Activated CD4-positive, alpha-beta T cell treated with anti-CD3 and anti-CD28 coated beads for 36 hours (primary cell): Measurements from ENCODE around the gene LHX6. TPM values are rescaled to one million over a fixed set of nuclear protein-coding genes. Genes with fewer than 3 reads are reported as not detected.
A peak's percentile ranks its signal among the peaks of the same experiment; 100 is the strongest.

ENCODE experiments used
- ATAC-seq: fragments of 200-7000 bp; cut with Tn5 transposase; one replicate; pipeline ENCODE4 v1.10.0; 2021; ENCODE audit warnings: mild to moderate bottlenecking, moderate library complexity
- CTCF ChIA-PET: fragments of 350-600 bp; sonication (Branson Sonifier 250); formaldehyde crosslinking; loops from one replicate; lab custom pipeline; 2021; ENCODE audit warnings: antibody characterized with exemption; lab: Charles Lee
- POLR2A ChIA-PET: fragments of 350-600 bp; sonication (Branson Sonifier 250); formaldehyde crosslinking; loops from one replicate; lab custom pipeline; 2021; ENCODE audit warnings: antibody characterized with exemption, inconsistent platforms; lab: Charles Lee
- DNase-seq: peaks from one replicate; pipeline ENCODE4 v3.0.0-alpha.2; 2020
- H3K27ac Mint-ChIP-seq: one replicate; pipeline ENCODE4 v1.8.0; 2021; ENCODE audit warnings: mixed read lengths
- H3K27me3 Mint-ChIP-seq: one replicate; pipeline ENCODE4 v1.8.0; 2021; ENCODE audit warnings: mixed read lengths
- H3K36me3 Mint-ChIP-seq: one replicate; pipeline ENCODE4 v1.8.0; 2021; ENCODE audit warnings: low read depth, mixed read lengths
- H3K4me1 Mint-ChIP-seq: one replicate; pipeline ENCODE4 v1.8.0; 2021; ENCODE audit warnings: mixed read lengths
- H3K4me3 Mint-ChIP-seq: one replicate; pipeline ENCODE4 v1.8.0; 2021; ENCODE audit warnings: mild to moderate bottlenecking, moderate library complexity, mixed read lengths
- H3K9me3 Mint-ChIP-seq: one replicate; pipeline ENCODE4 v1.8.0; 2021; ENCODE audit warnings: low read depth, mixed read lengths
- intact Hi-C, 2 experiments: fragments of 100-400 bp; cut with DNase I in 1 of 2; cut with micrococcal nuclease in 1 of 2; formaldehyde crosslinking; loops; one replicate each; pipeline versions ENCODE4 v1.14.2 to v1.15.1; 2022 to 2024; cut with DNase I, micrococcal nuclease
- total RNA-seq, 2 experiments: library from RNA; stranded (reverse); gene quantifications; one replicate each; pipeline ENCODE4 v1.2.3, GENCODE V29; 2021

LHX6 gene
- total RNA-seq, result under 1 TPM in 1 of 2 experiments, not detected in 1; 0.11 TPM

- ChIA-PET CTCF (interaction anchor here (1.1 kb wide), 1 partner anchor 36 kb away, joined by 4 read pairs; the partner anchor contains the start of genes MRRF and RBM18), POLR2A (interaction anchor here (0.7 kb wide), 1 partner anchor 91 kb away, joined by 4 read pairs; no protein-coding TSS in a partner anchor)
- peaks cover 19% of the 10 kb centered on the region for H3K27me3 Mint-ChIP-seq
- DNase-seq (no peak), ATAC-seq (peak; percentile 42)
- intact Hi-C loops, result no loop called here
- no peak within 1 kb of the TSS for H3K27ac Mint-ChIP-seq
- no peak within 1 kb of the TSS for H3K4me3 Mint-ChIP-seq
- no peaks in the 10 kb centered on the region for H3K9me3 Mint-ChIP-seq
- H3K4me1 Mint-ChIP-seq, result no peaks in the 10 kb centered on the region
- H3K36me3 Mint-ChIP-seq, result no peaks in the 10 kb centered on the region
Measured at GRCh38 chr9:122228568-122229484, at the start of gene LHX6. Gene LHX6 (minus strand): TSS chr9:122228957. CDS start chr9:122228740, 217 bp downstream.

GRCh38 chr9:122277285-122277897, 48.6 kb upstream of the LHX6 start:
- Mint-ChIP-seq H3K36me3 (peaks cover 64% of the 10 kb centered on the region), H3K4me3 (no peak overlapping the region), H3K27me3 (no peaks in the 10 kb centered on the region), H3K9me3 (no peaks in the 10 kb centered on the region), H3K4me1 (peaks cover 20% of the 10 kb centered on the region), H3K27ac (no peak overlapping the region)
- no peak for DNase-seq
- CTCF ChIA-PET, result interaction anchor here (1.0 kb wide), 1 partner anchor 178 kb away, joined by 3 read pairs; no protein-coding TSS in a partner anchor
- no peak for ATAC-seq
- intact Hi-C loops, result no loop called here
- POLR2A ChIA-PET, result interaction anchor here (0.6 kb wide), 1 partner anchor 547 kb away, joined by 3 read pairs; no protein-coding TSS in a partner anchor

GRCh38 chr9:122276096-122276495, 47.3 kb upstream of the LHX6 start:
- peaks cover 70% of the 10 kb centered on the region for H3K36me3 Mint-ChIP-seq
- H3K4me3 Mint-ChIP-seq, result no peak overlapping the region
- no peaks in the 10 kb centered on the region for H3K27me3 Mint-ChIP-seq
- no peak for ATAC-seq
- DNase-seq, result no peak
- ChIA-PET CTCF (interaction anchor here (0.7 kb wide), 1 partner anchor 52 kb away, joined by 3 read pairs; no protein-coding TSS in a partner anchor), POLR2A (no interaction called here)
- H3K4me1 Mint-ChIP-seq, result peaks cover 22% of the 10 kb centered on the region
- intact Hi-C loops, result no loop called here
- no peaks in the 10 kb centered on the region for H3K9me3 Mint-ChIP-seq
- no peak overlapping the region for H3K27ac Mint-ChIP-seq

GRCh38 chr9:122274055-122274454, 45.3 kb upstream of the LHX6 start:
- H3K4me3 Mint-ChIP-seq, result no peak overlapping the region
- ATAC-seq (no peak), DNase-seq (no peak)
- CTCF ChIA-PET, result no interaction called here
- H3K36me3 Mint-ChIP-seq, result peaks cover 66% of the 10 kb centered on the region
- peaks cover 25% of the 10 kb centered on the region for H3K4me1 Mint-ChIP-seq
- no peaks in the 10 kb centered on the region for H3K9me3 Mint-ChIP-seq
- intact Hi-C loops, result no loop called here
- POLR2A ChIA-PET, result interaction anchor here (0.8 kb wide), 1 partner anchor 15 kb away, joined by 3 read pairs; no protein-coding TSS in a partner anchor
- H3K27ac Mint-ChIP-seq, result peak overlapping the region; percentile 63
- no peaks in the 10 kb centered on the region for H3K27me3 Mint-ChIP-seq

GRCh38 chr9:122268041-122268814, 39.5 kb upstream of the LHX6 start:
- ChIA-PET CTCF (interaction anchor here (1.3 to 1.8 kb wide), 2 partner anchors 15 to 169 kb away, joined by 3 read pairs; no protein-coding TSS in a partner anchor), POLR2A (interaction anchor here (0.8 kb wide), 1 partner anchor 167 kb away, joined by 3 read pairs; no protein-coding TSS in a partner anchor)
- intact Hi-C loops, result loop anchor here in 1 of 2 experiments (10.0 kb wide), 2 partner anchors 637 to 957 kb away; partner anchors contain the start of gene RC3H2

GRCh38 chr9:122265149-122265915, 36.6 kb upstream of the LHX6 start:
- ATAC-seq (peak; percentile 53), DNase-seq (no peak)
- Mint-ChIP-seq H3K4me1 (peaks cover 44% of the 10 kb centered on the region), H3K4me3 (peak overlapping the region; percentile 98), H3K36me3 (peaks cover 27% of the 10 kb centered on the region), H3K27ac (peak overlapping the region; percentile 99), H3K27me3 (no peaks in the 10 kb centered on the region), H3K9me3 (no peaks in the 10 kb centered on the region)
- ChIA-PET POLR2A (interaction anchor here (1.2 kb wide), 1 partner anchor 640 kb away, joined by 3 read pairs; the partner anchor contains the start of gene RC3H2), CTCF (interaction anchor here (0.7 to 1.8 kb wide), 7 partner anchors 37 to 722 kb away, joined by 3 to 9 read pairs (median 4); partner anchors contain the start of gene LHX6)
- intact Hi-C loops, result loop anchor here in 1 of 2 experiments (2.0 to 10.0 kb wide), 3 partner anchors 639 to 959 kb away; partner anchors contain the start of genes RABGAP1 and RC3H2

More at GRCh38 chr9:122268041-122268814, 39.5 kb upstream of the LHX6 start:
- Mint-ChIP-seq H3K4me1 (peaks cover 36% of the 10 kb centered on the region), H3K36me3 (peaks cover 41% of the 10 kb centered on the region), H3K27me3 (no peaks in the 10 kb centered on the region), H3K4me3 (no peak overlapping the region), H3K27ac (peak overlapping the region; percentile 47), H3K9me3 (no peaks in the 10 kb centered on the region)
- ATAC-seq, result no peak
- no peak for DNase-seq

- Mint-ChIP-seq H3K4me3 (peak within 1 kb of the TSS; percentile 98), H3K27ac (peak within 1 kb of the TSS; percentile 99), H3K9me3 (no peaks in the 10 kb centered on the region), H3K4me1 (peaks cover 44% of the 10 kb centered on the region), H3K36me3 (peaks cover 29% of the 10 kb centered on the region), H3K27me3 (no peaks in the 10 kb centered on the region)
- DNase-seq (peak; percentile 93), ATAC-seq (peak; percentile 83)
- CTCF ChIA-PET, result interaction anchor here (0.7 to 1.8 kb wide), 8 partner anchors 36 to 1326 kb away, joined by 3 to 9 read pairs (median 4); partner anchors contain the start of gene LHX6
- intact Hi-C loops, result loop anchor here (1.0 to 10.0 kb wide), 8 partner anchors 50 to 960 kb away; partner anchors contain the start of genes MORN5 (in 2 of the 2), NDUFA8 (in 2 of the 2), PDCL (in 1 of the 2) and RABGAP1 (in 1 of the 2)
- POLR2A ChIA-PET, result interaction anchor here (1.2 kb wide), 1 partner anchor 641 kb away, joined by 3 read pairs; the partner anchor contains the start of gene RC3H2
Measured at GRCh38 chr9:122264360-122265148, 35.8 kb upstream of the LHX6 start, which contains the start of the genes MRRF and RBM18. Gene MRRF (plus strand): TSS chr9:122264882. CDS start chr9:122270892, 6,010 bp downstream. Gene RBM18 (minus strand): TSS chr9:122264840. CDS start chr9:122261492, 3,348 bp downstream.

- intact Hi-C loops, result loop anchor here (1.0 to 10.0 kb wide), 8 partner anchors 50 to 961 kb away; partner anchors contain the start of genes MORN5 (in 2 of the 2), NDUFA8 (in 2 of the 2), PDCL (in 1 of the 2) and RABGAP1 (in 1 of the 2)
- H3K4me3 Mint-ChIP-seq, result peak overlapping the region; percentile 98
- peak overlapping the region; percentile 99 for H3K27ac Mint-ChIP-seq
- H3K27me3 Mint-ChIP-seq, result no peaks in the 10 kb centered on the region
- ChIA-PET CTCF (interaction anchor here (0.6 to 2.1 kb wide), 10 partner anchors 11 to 1325 kb away, joined by 3 to 11 read pairs (median 4); partner anchors contain the start of genes GSN and LHX6), POLR2A (interaction anchor here (0.6 kb wide), 1 partner anchor 42 kb away, joined by 7 read pairs; no protein-coding TSS in a partner anchor)
- DNase-seq (no peak), ATAC-seq (peak; percentile 3)
- no peaks in the 10 kb centered on the region for H3K9me3 Mint-ChIP-seq
- peaks cover 44% of the 10 kb centered on the region for H3K4me1 Mint-ChIP-seq
- peaks cover 34% of the 10 kb centered on the region for H3K36me3 Mint-ChIP-seq
Measured at GRCh38 chr9:122263699-122264349, 35.1 kb upstream of the LHX6 start.
